ENCODE results near the gene RXRA. TPM values are rescaled to one million over a fixed set of nuclear protein-coding genes. Genes with fewer than 3 reads are reported as not detected.

Gene RXRA
- total and polyA plus RNA-seq, 2 of the 13 experiments (the other 11 are each of a cell fraction or from before 2014, with no cell fraction given), result 18.9 to 29.2 TPM

DNA sequence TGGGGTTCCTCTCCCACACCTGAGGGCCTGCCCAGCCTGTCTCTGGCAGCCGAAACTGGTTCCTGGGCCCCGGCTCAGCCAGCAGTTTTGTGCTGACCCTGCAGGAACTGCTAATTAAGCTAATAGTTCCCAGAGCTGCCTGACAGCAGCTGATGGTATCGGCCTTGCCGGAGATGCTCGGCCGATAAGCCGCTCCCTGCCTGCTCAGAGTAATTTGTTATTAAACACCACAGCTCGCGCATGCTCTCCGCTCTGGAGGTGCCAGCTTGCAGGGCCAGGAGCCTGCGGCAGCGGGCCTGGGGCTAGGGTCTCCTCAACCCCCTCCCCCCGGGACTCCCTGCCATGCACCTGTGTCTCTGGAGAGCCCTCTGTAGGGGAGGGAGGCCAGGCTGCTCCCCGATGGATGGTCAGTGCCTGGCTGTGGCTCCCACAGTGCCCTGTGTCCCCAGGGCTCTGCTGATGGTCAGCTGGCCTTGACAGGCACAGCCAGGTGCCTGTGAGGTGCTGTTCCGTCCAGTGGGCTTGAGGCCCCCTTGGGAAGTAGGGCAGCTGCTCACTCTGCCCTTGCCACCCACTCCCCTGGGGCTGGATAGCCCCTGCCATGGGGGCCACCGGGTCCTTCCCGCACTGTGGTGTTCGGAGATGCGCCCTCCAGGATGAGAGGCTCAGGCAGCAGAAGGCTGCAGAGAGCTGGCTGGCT lies 41.7 kb downstream of the RXRA start:
- DNase-seq (ENCODE audit: low spot score) (no peak), ATAC-seq (no peak), FAIRE-seq (no peak)
- Histone ChIP-seq H3K79me2 (ENCODE audit: insufficient read depth, low read length) (peaks cover 81% of the 10 kb centered on the region), H3K27me3 (ENCODE audit: control insufficient read depth in 1 of 2, insufficient read depth in 2 of 2, low read length in 2 of 2) (no peaks in the 10 kb centered on the region), H3K4me2 (ENCODE audit: low read depth, low read length) (no peak overlapping the region), H3K4me1 (ENCODE audit: insufficient read depth, low read length) (peaks cover 65% of the 10 kb centered on the region), H3K4me3 (replicated peaks in 1 of 3; ENCODE audit: insufficient read depth in 1 of 3, low read depth in 2 of 3, low read length in 3 of 3) (no peak overlapping the region), H3K36me3 (replicated peaks in 1 of 2; ENCODE audit: control insufficient read depth in 1 of 2, insufficient read depth in 2 of 2, low read length in 2 of 2) (no peaks in the 10 kb centered on the region), H3K9me3 (ENCODE audit: low read length) (no peaks in the 10 kb centered on the region), H3K27ac (ENCODE audit: extremely low read length, insufficient read depth, low read length) (no peak overlapping the region), H4K20me1 (ENCODE audit: insufficient read depth, low read length) (peaks cover 33% of the 10 kb centered on the region; the same call in 1 of the 2 replicates), H2AFZ (ENCODE audit: low read length) (no peak overlapping the region), H3K9ac (ENCODE audit: insufficient read depth, low read depth, low read length) (no peak overlapping the region)
- ChIA-PET POLR2A (interaction anchor here (1.5 kb wide), 1 partner anchor 39 kb away, joined by 7 read pairs; no protein-coding TSS in a partner anchor), CTCF (ENCODE audit: low intra/inter-chr PET ratio, low total read pairs) (no interaction called here)
- no TSS peak for BruUV-seq (replicated peaks)
- in situ Hi-C loops (cut with HindIII; ENCODE audit: extremely low pct_ligation_motif_present, low pct_unique_long_range_greater_than_20kb) (no loop called here), intact Hi-C loops (cut with micrococcal nuclease; ENCODE audit: unreplicated experiment) (loop anchor here (5.0 kb wide), 1 partner anchor 41 kb away; the partner anchor contains the start of gene RXRA)
- TF ChIP-seq XRCC5 (optimal IDR thresholded peaks at IDR 0.05; ENCODE audit: low read length), result no peak
- TF ChIP-seq, protein P1, sequence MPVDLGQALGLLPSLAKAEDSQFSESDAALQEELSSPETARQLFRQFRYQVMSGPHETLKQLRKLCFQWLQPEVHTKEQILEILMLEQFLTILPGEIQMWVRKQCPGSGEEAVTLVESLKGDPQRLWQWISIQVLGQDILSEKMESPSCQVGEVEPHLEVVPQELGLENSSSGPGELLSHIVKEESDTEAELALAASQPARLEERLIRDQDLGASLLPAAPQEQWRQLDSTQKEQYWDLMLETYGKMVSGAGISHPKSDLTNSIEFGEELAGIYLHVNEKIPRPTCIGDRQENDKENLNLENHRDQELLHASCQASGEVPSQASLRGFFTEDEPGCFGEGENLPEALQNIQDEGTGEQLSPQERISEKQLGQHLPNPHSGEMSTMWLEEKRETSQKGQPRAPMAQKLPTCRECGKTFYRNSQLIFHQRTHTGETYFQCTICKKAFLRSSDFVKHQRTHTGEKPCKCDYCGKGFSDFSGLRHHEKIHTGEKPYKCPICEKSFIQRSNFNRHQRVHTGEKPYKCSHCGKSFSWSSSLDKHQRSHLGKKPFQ (CRISPR knock-in tag; IDR thresholded peaks at IDR 0.05; ENCODE audit: insufficient replicate concordance), result no peak
- 0 out of 2 replicates have a peak, but pooled peaks have one; percentile 3 for TF ChIP-seq MAFF (IDR thresholded peaks at IDR 0.05; ENCODE audit: low read depth, low read length)
- no peak for TF ChIP-seq ZNF329 (CRISPR knock-in tag; IDR thresholded peaks at IDR 0.05; ENCODE audit: low read depth)
- no peak for TF ChIP-seq FOXM1 (CRISPR knock-in tag; IDR thresholded peaks at IDR 0.05)
- TF ChIP-seq PPARG (CRISPR knock-in tag; conservative IDR thresholded peaks at IDR 0.05), result no peak
- TF ChIP-seq, protein P2, sequence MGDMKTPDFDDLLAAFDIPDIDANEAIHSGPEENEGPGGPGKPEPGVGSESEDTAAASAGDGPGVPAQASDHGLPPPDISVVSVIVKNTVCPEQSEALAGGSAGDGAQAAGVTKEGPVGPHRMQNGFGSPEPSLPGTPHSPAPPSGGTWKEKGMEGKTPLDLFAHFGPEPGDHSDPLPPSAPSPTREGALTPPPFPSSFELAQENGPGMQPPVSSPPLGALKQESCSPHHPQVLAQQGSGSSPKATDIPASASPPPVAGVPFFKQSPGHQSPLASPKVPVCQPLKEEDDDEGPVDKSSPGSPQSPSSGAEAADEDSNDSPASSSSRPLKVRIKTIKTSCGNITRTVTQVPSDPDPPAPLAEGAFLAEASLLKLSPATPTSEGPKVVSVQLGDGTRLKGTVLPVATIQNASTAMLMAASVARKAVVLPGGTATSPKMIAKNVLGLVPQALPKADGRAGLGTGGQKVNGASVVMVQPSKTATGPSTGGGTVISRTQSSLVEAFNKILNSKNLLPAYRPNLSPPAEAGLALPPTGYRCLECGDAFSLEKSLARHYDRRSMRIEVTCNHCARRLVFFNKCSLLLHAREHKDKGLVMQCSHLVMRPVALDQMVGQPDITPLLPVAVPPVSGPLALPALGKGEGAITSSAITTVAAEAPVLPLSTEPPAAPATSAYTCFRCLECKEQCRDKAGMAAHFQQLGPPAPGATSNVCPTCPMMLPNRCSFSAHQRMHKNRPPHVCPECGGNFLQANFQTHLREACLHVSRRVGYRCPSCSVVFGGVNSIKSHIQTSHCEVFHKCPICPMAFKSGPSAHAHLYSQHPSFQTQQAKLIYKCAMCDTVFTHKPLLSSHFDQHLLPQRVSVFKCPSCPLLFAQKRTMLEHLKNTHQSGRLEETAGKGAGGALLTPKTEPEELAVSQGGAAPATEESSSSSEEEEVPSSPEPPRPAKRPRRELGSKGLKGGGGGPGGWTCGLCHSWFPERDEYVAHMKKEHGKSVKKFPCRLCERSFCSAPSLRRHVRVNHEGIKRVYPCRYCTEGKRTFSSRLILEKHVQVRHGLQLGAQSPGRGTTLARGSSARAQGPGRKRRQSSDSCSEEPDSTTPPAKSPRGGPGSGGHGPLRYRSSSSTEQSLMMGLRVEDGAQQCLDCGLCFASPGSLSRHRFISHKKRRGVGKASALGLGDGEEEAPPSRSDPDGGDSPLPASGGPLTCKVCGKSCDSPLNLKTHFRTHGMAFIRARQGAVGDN (CRISPR knock-in tag; IDR thresholded peaks at IDR 0.05), result peak; percentile 38
- no peak for TF ChIP-seq KAT7 (CRISPR knock-in tag; IDR thresholded peaks at IDR 0.05; ENCODE audit: borderline replicate concordance)
- peak; percentile 24 for TF ChIP-seq AGO2 (optimal IDR thresholded peaks at IDR 0.05; ENCODE audit: low read depth, low read length)
- no peak for TF ChIP-seq ZNF577 (CRISPR knock-in tag; IDR thresholded peaks at IDR 0.05; ENCODE audit: borderline replicate concordance, low read depth)
- TF ChIP-seq, protein P3, sequence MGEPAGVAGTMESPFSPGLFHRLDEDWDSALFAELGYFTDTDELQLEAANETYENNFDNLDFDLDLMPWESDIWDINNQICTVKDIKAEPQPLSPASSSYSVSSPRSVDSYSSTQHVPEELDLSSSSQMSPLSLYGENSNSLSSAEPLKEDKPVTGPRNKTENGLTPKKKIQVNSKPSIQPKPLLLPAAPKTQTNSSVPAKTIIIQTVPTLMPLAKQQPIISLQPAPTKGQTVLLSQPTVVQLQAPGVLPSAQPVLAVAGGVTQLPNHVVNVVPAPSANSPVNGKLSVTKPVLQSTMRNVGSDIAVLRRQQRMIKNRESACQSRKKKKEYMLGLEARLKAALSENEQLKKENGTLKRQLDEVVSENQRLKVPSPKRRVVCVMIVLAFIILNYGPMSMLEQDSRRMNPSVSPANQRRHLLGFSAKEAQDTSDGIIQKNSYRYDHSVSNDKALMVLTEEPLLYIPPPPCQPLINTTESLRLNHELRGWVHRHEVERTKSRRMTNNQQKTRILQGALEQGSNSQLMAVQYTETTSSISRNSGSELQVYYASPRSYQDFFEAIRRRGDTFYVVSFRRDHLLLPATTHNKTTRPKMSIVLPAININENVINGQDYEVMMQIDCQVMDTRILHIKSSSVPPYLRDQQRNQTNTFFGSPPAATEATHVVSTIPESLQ (CRISPR knock-in tag; conservative IDR thresholded peaks at IDR 0.05), result no peak
- TF ChIP-seq KMT2A (CRISPR knock-in tag; IDR thresholded peaks at IDR 0.05), result no peak
- peak; percentile 37 to 47; a peak in 3 of 4 replicates for TF ChIP-seq MAFK (conservative IDR thresholded peaks at IDR 0.05 in 1 of 2, IDR thresholded peaks at IDR 0.05 in 1 of 2; ENCODE audit: low read length in 2 of 2)
- TF ChIP-seq KDM4B (CRISPR knock-in tag; IDR thresholded peaks at IDR 0.05), result no peak
- no peak for TF ChIP-seq KAT2B (IDR thresholded peaks at IDR 0.05; ENCODE audit: borderline replicate concordance, low read depth, low read length)
- WGBS (ENCODE audit: low lambda C conversion rate), result no CpG with 5 or more reads among the region's 19 CpGs
